HL-60/S4 (cell line): ENCODE measurements around the gene NEK5.

Experiments
- in situ Hi-C: fragments of 300-500 bp; cut with MboI; formaldehyde crosslinking; loops from 2 replicates; pipeline ENCODE4 v1.14.3; 2022; ENCODE audit warnings: low sequenced_read_pairs

Gene NEK5

GRCh38 chr13:52020191-52020590, 108.7 kb downstream of the NEK5 start:
- in situ Hi-C loops: no loop called here

- in situ Hi-C loops: no loop called here
Measured at GRCh38 chr13:52016296-52016695, 112.6 kb downstream of the NEK5 start.

GRCh38 chr13:52012512-52012836, 116.4 kb downstream of the NEK5 start:
- in situ Hi-C loops: no loop called here

GRCh38 chr13:52011632-52012511, 117.0 kb downstream of the NEK5 start, which contains the start of gene ALG11:
Gene ALG11 (plus strand): TSS chr13:52012398. CDS start chr13:52012419, 21 bp downstream.
- in situ Hi-C loops: no loop called here

GRCh38 chr13:52010890-52011631, 117.8 kb downstream of the NEK5 start, which contains the start of gene ATP7B:
Gene ATP7B (minus strand): TSS chr13:52011450. CDS start chr13:52011337, 113 bp downstream.
- in situ Hi-C loops: no loop called here

GRCh38 chr13:52009946-52010345, 118.9 kb downstream of the NEK5 start:
- in situ Hi-C loops: loop anchor here (10.0 kb wide), 1 partner anchor 115 kb away; the partner anchor contains the start of gene NEK5

- in situ Hi-C loops: loop anchor here (10.0 kb wide), 1 partner anchor 118 kb away; the partner anchor contains the start of gene NEK5
Measured at GRCh38 chr13:52006523-52007245, 122.2 kb downstream of the NEK5 start.

GRCh38 chr13:52005841-52006522, 122.9 kb downstream of the NEK5 start:
- in situ Hi-C loops: loop anchor here (10.0 kb wide), 1 partner anchor 119 kb away; the partner anchor contains the start of gene NEK5

- in situ Hi-C loops: loop anchor here (10.0 kb wide), 1 partner anchor 120 kb away; the partner anchor contains the start of gene NEK5
Measured at GRCh38 chr13:52004511-52005170, 124.2 kb downstream of the NEK5 start.

- in situ Hi-C loops: loop anchor here (10.0 kb wide), 1 partner anchor 121 kb away; the partner anchor contains the start of gene NEK5
Measured at GRCh38 chr13:52003541-52003940, 125.3 kb downstream of the NEK5 start.

- in situ Hi-C loops: loop anchor here (10.0 kb wide), 1 partner anchor 122 kb away; the partner anchor contains the start of gene NEK5
Measured at GRCh38 chr13:52002361-52002760, 126.5 kb downstream of the NEK5 start.

- in situ Hi-C loops: loop anchor here (10.0 kb wide), 1 partner anchor 124 kb away; the partner anchor contains the start of gene NEK5
Measured at GRCh38 chr13:52001120-52001731, 127.6 kb downstream of the NEK5 start.

GRCh38 chr13:51999921-52000320, 129.0 kb downstream of the NEK5 start:
- in situ Hi-C loops: loop anchor here (10.0 kb wide), 1 partner anchor 125 kb away; the partner anchor contains the start of gene NEK5

GRCh38 chr13:51999510-51999911, 129.4 kb downstream of the NEK5 start:
- in situ Hi-C loops: no loop called here

- in situ Hi-C loops: no loop called here
Measured at GRCh38 chr13:51998723-51999509, 130.0 kb downstream of the NEK5 start.

- in situ Hi-C loops: no loop called here
Measured at GRCh38 chr13:51997641-51998330, 131.1 kb downstream of the NEK5 start.

- in situ Hi-C loops: no loop called here
Measured at GRCh38 chr13:51997186-51997585, 131.7 kb downstream of the NEK5 start.

GRCh38 chr13:51996641-51997040, 132.2 kb downstream of the NEK5 start:
- in situ Hi-C loops: no loop called here
